Measurements from ENCODE around the gene EPAS1.

DNA sequence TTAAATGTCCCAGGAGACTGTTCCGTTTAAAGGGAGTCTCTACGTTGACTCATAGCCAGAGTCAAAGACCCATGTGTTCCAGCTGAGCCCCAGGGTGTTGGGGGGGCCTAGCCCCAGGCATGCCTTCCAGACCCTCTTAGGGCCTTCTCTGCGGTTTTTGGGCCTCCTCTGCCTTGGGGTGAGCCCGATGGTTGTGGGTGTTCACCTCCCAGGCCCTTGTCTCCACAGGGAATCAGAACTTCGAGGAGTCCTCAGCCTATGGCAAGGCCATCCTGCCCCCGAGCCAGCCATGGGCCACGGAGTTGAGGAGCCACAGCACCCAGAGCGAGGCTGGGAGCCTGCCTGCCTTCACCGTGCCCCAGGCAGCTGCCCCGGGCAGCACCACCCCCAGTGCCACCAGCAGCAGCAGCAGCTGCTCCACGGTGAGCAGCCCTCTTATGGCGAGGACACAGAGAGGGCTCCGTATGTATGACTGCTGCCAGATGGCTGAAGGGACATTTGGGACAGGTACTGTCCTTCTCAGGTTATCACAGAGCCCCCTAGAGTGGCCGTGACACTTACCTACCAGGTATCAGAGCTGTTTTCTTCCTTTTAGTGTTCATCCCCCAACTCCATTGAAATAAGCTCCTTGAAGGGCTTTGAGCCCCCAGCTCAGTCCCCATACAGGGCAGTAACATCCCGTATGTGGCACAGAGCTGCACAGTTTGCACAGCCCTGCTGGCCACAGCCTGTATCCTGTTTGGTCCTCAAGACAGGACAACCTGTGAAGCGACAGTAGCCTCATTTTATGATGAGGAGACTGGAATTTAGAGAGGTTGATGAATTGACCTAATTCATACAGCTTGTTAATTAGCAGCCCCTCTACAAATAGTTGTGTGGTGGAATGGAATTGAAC is 80.7 kb downstream of the EPAS1 start:
- TF ChIP-seq, protein P1, sequence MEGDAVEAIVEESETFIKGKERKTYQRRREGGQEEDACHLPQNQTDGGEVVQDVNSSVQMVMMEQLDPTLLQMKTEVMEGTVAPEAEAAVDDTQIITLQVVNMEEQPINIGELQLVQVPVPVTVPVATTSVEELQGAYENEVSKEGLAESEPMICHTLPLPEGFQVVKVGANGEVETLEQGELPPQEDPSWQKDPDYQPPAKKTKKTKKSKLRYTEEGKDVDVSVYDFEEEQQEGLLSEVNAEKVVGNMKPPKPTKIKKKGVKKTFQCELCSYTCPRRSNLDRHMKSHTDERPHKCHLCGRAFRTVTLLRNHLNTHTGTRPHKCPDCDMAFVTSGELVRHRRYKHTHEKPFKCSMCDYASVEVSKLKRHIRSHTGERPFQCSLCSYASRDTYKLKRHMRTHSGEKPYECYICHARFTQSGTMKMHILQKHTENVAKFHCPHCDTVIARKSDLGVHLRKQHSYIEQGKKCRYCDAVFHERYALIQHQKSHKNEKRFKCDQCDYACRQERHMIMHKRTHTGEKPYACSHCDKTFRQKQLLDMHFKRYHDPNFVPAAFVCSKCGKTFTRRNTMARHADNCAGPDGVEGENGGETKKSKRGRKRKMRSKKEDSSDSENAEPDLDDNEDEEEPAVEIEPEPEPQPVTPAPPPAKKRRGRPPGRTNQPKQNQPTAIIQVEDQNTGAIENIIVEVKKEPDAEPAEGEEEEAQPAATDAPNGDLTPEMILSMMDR (IDR thresholded peaks at IDR 0.05; ENCODE audit: low read length), result no peak
- TF ChIP-seq EZH2phosphoT487 (IDR thresholded peaks at IDR 0.05; ENCODE audit: low read length), result no peak

All from MM.1S (cell line).